ENCODE results near the gene BRINP1.

DNA sequence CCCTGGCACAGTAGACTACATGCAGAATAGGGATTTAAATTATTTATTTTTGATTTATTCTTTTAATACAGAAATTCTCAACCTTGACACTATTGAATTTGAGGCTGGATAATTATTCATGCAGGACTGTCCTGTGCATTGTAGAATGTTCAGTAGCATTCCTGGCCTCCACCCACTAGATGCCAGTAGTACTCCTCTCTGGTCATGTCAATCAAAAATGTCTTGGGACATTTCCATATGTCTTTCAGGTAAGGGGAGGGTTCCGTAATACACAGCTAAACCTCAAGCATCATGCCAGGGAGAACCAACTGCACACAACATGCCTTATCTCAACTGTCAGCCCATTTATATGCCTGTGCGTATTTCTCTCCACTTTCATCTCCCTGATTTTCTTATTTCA lies 231.8 kb downstream of the BRINP1 start:
- TF ChIP-seq, protein P1, sequence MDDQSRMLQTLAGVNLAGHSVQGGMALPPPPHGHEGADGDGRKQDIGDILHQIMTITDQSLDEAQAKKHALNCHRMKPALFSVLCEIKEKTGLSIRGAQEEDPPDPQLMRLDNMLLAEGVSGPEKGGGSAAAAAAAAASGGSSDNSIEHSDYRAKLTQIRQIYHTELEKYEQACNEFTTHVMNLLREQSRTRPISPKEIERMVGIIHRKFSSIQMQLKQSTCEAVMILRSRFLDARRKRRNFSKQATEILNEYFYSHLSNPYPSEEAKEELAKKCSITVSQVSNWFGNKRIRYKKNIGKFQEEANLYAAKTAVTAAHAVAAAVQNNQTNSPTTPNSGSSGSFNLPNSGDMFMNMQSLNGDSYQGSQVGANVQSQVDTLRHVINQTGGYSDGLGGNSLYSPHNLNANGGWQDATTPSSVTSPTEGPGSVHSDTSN (IDR thresholded peaks at IDR 0.05; ENCODE audit: insufficient replicate concordance, low read depth, low read length): no peak
- no peak for TF ChIP-seq POLR2AphosphoS5 (IDR thresholded peaks at IDR 0.05; ENCODE audit: low read length)
- TF ChIP-seq SRF (IDR thresholded peaks at IDR 0.05; ENCODE audit: low read depth in 2 of 2, low read length in 2 of 2): no peak

Measured in GM12878 (cell line).